Measurements from ENCODE around the gene EMD. TPM values are rescaled to one million over a fixed set of nuclear protein-coding genes. Genes with fewer than 3 reads are reported as not detected.

The EMD gene
- total and polyA plus RNA-seq, 2 of the 13 experiments (the other 11 are each of a cell fraction or from before 2014, with no cell fraction given), result 14.5 to 14.9 TPM

DNA sequence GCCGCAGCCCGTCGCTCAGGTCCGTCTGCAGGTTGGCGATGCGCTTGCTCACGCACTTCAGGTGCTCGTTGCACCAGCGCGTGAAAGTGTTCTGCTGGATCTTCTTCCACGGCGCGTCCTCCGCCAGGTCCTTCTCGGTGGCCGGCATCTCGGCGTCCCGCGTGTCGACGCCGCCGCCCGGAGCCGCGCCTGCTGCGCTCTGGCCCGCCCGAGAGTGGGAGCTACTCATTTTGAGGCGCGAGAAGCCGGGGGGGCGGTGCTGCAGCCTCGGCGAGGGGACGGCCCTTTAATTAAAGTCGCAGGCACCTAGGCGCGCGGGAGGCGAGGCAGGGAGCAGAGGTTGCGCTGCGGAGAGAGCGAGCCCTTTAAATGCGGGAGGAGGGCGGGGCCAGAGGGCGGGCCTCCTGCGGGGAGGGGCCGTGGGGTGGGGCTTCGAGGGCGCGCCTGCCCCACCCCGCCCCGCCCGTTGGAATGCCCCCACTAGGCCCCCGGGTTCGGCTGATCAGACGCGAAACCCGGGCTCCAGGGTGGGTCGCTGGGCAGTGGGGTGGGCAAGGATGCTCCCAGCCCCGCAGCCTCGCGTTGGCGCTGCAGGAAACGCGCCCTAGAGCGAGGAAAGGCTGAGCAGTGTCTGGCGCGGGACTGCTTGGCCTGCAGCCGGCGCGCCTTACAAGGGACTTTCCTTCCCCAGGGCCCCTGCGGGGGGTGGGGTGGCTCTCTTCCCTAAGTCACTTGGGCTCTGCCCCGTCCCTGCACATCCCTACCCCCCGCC, 7.9 kb upstream of the EMD start (continued):
- TF ChIP-seq FOXJ3 (CRISPR knock-in tag; IDR thresholded peaks at IDR 0.05; ENCODE audit: borderline replicate concordance), result no peak
- TF ChIP-seq ZNF772 (CRISPR knock-in tag; IDR thresholded peaks at IDR 0.05), result no peak
- TF ChIP-seq, protein P1, sequence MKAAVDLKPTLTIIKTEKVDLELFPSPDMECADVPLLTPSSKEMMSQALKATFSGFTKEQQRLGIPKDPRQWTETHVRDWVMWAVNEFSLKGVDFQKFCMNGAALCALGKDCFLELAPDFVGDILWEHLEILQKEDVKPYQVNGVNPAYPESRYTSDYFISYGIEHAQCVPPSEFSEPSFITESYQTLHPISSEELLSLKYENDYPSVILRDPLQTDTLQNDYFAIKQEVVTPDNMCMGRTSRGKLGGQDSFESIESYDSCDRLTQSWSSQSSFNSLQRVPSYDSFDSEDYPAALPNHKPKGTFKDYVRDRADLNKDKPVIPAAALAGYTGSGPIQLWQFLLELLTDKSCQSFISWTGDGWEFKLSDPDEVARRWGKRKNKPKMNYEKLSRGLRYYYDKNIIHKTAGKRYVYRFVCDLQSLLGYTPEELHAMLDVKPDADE (CRISPR knock-in tag; IDR thresholded peaks at IDR 0.05), result no peak
- TF ChIP-seq ZNF501 (CRISPR knock-in tag; IDR thresholded peaks at IDR 0.05), result peak; percentile 53; the same call in 1 of the 2 replicates
- TF ChIP-seq ZFP36L1 (CRISPR knock-in tag; IDR thresholded peaks at IDR 0.05), result peak; percentile 62; the same call in 1 of the 2 replicates
- TF ChIP-seq SRSF4 (IDR thresholded peaks at IDR 0.05; ENCODE audit: low read depth, low read length, poor library complexity, severe bottlenecking), result no peak
- no peak for TF ChIP-seq ZNF543 (CRISPR knock-in tag; IDR thresholded peaks at IDR 0.05)
- peak; percentile 63 for TF ChIP-seq KLF6 (CRISPR knock-in tag; IDR thresholded peaks at IDR 0.05)
- TF ChIP-seq, protein P2, sequence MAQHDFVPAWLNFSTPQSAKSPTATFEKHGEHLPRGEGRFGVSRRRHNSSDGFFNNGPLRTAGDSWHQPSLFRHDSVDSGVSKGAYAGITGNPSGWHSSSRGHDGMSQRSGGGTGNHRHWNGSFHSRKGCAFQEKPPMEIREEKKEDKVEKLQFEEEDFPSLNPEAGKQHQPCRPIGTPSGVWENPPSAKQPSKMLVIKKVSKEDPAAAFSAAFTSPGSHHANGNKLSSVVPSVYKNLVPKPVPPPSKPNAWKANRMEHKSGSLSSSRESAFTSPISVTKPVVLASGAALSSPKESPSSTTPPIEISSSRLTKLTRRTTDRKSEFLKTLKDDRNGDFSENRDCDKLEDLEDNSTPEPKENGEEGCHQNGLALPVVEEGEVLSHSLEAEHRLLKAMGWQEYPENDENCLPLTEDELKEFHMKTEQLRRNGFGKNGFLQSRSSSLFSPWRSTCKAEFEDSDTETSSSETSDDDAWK (CRISPR knock-in tag; IDR thresholded peaks at IDR 0.05), result no peak
- TF ChIP-seq, protein P3, sequence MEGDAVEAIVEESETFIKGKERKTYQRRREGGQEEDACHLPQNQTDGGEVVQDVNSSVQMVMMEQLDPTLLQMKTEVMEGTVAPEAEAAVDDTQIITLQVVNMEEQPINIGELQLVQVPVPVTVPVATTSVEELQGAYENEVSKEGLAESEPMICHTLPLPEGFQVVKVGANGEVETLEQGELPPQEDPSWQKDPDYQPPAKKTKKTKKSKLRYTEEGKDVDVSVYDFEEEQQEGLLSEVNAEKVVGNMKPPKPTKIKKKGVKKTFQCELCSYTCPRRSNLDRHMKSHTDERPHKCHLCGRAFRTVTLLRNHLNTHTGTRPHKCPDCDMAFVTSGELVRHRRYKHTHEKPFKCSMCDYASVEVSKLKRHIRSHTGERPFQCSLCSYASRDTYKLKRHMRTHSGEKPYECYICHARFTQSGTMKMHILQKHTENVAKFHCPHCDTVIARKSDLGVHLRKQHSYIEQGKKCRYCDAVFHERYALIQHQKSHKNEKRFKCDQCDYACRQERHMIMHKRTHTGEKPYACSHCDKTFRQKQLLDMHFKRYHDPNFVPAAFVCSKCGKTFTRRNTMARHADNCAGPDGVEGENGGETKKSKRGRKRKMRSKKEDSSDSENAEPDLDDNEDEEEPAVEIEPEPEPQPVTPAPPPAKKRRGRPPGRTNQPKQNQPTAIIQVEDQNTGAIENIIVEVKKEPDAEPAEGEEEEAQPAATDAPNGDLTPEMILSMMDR (CRISPR knock-in tag; IDR thresholded peaks at IDR 0.05), result peak; percentile 25; the same call in 1 of the 2 replicates
- peak; percentile 64 for TF ChIP-seq ARNT2 (CRISPR knock-in tag; IDR thresholded peaks at IDR 0.05; ENCODE audit: low read depth)
- 0 out of 2 replicates have a peak, but pooled peaks have one; percentile 64 for TF ChIP-seq ZNF430 (CRISPR knock-in tag; IDR thresholded peaks at IDR 0.05)
- TF ChIP-seq GATAD2A (CRISPR knock-in tag; IDR thresholded peaks at IDR 0.05), result peak; percentile 8; the same call in 1 of the 2 replicates
- no peak for TF ChIP-seq ZNF3 (CRISPR knock-in tag; IDR thresholded peaks at IDR 0.05)
- no peak for TF ChIP-seq ZNF468 (CRISPR knock-in tag; IDR thresholded peaks at IDR 0.05)
- TF ChIP-seq MAZ (IDR thresholded peaks at IDR 0.05; ENCODE audit: borderline replicate concordance, low read depth, low read length), result peak; percentile 76; the same call in 1 of the 2 replicates
- TF ChIP-seq MAZ (CRISPR knock-in tag; IDR thresholded peaks at IDR 0.05; ENCODE audit: low read depth), result peak; percentile 78
- TF ChIP-seq PAWR (CRISPR knock-in tag; IDR thresholded peaks at IDR 0.05; ENCODE audit: borderline replicate concordance), result no peak
- no peak for TF ChIP-seq SOX6 (IDR thresholded peaks at IDR 0.05)
- no peak; the same call in 1 of the 2 replicates for TF ChIP-seq SOX6 (CRISPR knock-in tag; IDR thresholded peaks at IDR 0.05)
- no peak for TF ChIP-seq ZNF235 (CRISPR knock-in tag; IDR thresholded peaks at IDR 0.05; ENCODE audit: borderline replicate concordance)
- 0 out of 2 replicates have a peak, but pooled peaks have one; percentile 38 for TF ChIP-seq ZBTB20 (CRISPR knock-in tag; IDR thresholded peaks at IDR 0.05; ENCODE audit: borderline replicate concordance, low read depth)
- peak; percentile 74 for TF ChIP-seq TEAD3 (CRISPR knock-in tag; optimal IDR thresholded peaks at IDR 0.05; ENCODE audit: borderline replicate concordance)
- TF ChIP-seq ATF3 (CRISPR knock-in tag; IDR thresholded peaks at IDR 0.05), result no peak; the same call in 1 of the 2 replicates
- 0 out of 2 replicates have a peak, but pooled peaks have one; percentile 42 for TF ChIP-seq MYNN (CRISPR knock-in tag; IDR thresholded peaks at IDR 0.05; ENCODE audit: low read depth)
- no peak for TF ChIP-seq ZNF841 (CRISPR knock-in tag; IDR thresholded peaks at IDR 0.05; ENCODE audit: borderline replicate concordance)
- no peak for TF ChIP-seq ZNF367 (CRISPR knock-in tag; IDR thresholded peaks at IDR 0.05; ENCODE audit: borderline replicate concordance)
